ENCODE measurements around the gene WDR37.

GRCh38 chr10:1096287-1096889 lies 40.2 kb downstream of the WDR37 start:
- TF ChIP-seq CTCF (conservative IDR thresholded peaks at IDR 0.05; ENCODE audit: low read depth, low read length) = no peak
- no peak for TF ChIP-seq EZH2 (IDR thresholded peaks at IDR 0.05; ENCODE audit: low read length, unreplicated experiment)
- no peak for TF ChIP-seq EZH2phosphoT487 (IDR thresholded peaks at IDR 0.05; ENCODE audit: borderline replicate concordance, low read length)
